HG03064 (cell line): ENCODE results near the gene TAF11.
"Not testable (repeated sequence)": the region's sequence is repeated elsewhere in the genome, so short reads cannot be mapped to it uniquely, and the experiment has no call there.

Source experiments
- ATAC-seq: cut with Tn5 transposase; IDR thresholded peaks from one replicate; pipeline ENCODE4 v1.9.1; 2021; ENCODE audit warnings: low read depth; ENCODE audit not compliant: unreplicated experiment

The TAF11 gene

GRCh38 chr6:34871853-34872252 lies 16.0 kb downstream of the TAF11 start:
- no peak for ATAC-seq

- no peak for ATAC-seq
These were observed 20.4 kb downstream of the TAF11 start for GRCh38 chr6:34867484-34867883.

GRCh38 chr6:34866509-34866908 lies 21.3 kb downstream of the TAF11 start:
- ATAC-seq, result no peak

GRCh38 chr6:34865107-34865506 lies 22.7 kb downstream of the TAF11 start:
- ATAC-seq, result no peak

GRCh38 chr6:34864007-34864406 lies 23.8 kb downstream of the TAF11 start:
- ATAC-seq, result no peak

- no peak for ATAC-seq
These were observed 27.1 kb downstream of the TAF11 start for GRCh38 chr6:34860776-34861175.

- no peak for ATAC-seq
These were observed 27.9 kb downstream of the TAF11 start for GRCh38 chr6:34859951-34860350.

- ATAC-seq, result no peak
These were observed 29.2 kb downstream of the TAF11 start for GRCh38 chr6:34858681-34859080.

GRCh38 chr6:34855463-34855862 lies 32.4 kb downstream of the TAF11 start:
- no peak for ATAC-seq

- ATAC-seq, result no peak
These were observed 35.3 kb downstream of the TAF11 start for GRCh38 chr6:34852406-34853085.

GRCh38 chr6:34851361-34851760 lies 36.5 kb downstream of the TAF11 start:
- no peak for ATAC-seq

GRCh38 chr6:34849066-34849465 lies 38.8 kb downstream of the TAF11 start:
- ATAC-seq, result not testable (repeated sequence)

GRCh38 chr6:34839666-34840352 lies 48.0 kb downstream of the TAF11 start:
- no peak for ATAC-seq

GRCh38 chr6:34837528-34837927 lies 50.3 kb downstream of the TAF11 start:
- ATAC-seq, result no peak

- ATAC-seq, result no peak
These were observed 51.4 kb downstream of the TAF11 start for GRCh38 chr6:34836451-34836850.

GRCh38 chr6:34836008-34836407 lies 51.8 kb downstream of the TAF11 start:
- no peak for ATAC-seq

- no peak for ATAC-seq
These were observed 52.9 kb downstream of the TAF11 start for GRCh38 chr6:34834789-34835518.

GRCh38 chr6:34832942-34833341 lies 54.9 kb downstream of the TAF11 start:
- ATAC-seq, result no peak

GRCh38 chr6:34829137-34829536 lies 58.7 kb downstream of the TAF11 start:
- ATAC-seq, result no peak
